Measurements from ENCODE around the gene NR1I2.

Gene NR1I2

GRCh38 chr3:119819806-119820205, 37.9 kb downstream of the NR1I2 start:
- DNase-seq (ENCODE audit: low spot score) = peak; percentile 11

DNA sequence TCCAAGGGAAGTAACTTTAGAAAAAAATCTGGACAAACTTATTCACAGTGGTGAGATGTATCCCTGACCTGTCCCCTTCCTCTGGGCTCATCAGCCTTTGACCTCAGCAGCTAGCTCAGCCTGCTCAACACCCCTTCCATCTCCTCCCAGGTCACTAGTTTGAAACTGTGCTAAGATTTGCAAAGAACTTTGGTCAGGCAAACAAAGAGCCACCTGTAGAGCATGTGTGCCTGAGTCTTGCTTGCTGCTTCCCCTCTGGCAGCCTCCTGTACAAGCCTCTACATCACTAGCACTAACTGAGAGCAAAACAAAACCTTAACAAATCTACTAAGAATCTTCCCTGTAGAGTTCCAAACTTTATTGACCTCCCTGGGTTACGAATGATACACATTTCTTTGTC, 43.9 kb downstream of the NR1I2 start:
- DNase-seq (ENCODE audit: low spot score) = no peak

DNA sequence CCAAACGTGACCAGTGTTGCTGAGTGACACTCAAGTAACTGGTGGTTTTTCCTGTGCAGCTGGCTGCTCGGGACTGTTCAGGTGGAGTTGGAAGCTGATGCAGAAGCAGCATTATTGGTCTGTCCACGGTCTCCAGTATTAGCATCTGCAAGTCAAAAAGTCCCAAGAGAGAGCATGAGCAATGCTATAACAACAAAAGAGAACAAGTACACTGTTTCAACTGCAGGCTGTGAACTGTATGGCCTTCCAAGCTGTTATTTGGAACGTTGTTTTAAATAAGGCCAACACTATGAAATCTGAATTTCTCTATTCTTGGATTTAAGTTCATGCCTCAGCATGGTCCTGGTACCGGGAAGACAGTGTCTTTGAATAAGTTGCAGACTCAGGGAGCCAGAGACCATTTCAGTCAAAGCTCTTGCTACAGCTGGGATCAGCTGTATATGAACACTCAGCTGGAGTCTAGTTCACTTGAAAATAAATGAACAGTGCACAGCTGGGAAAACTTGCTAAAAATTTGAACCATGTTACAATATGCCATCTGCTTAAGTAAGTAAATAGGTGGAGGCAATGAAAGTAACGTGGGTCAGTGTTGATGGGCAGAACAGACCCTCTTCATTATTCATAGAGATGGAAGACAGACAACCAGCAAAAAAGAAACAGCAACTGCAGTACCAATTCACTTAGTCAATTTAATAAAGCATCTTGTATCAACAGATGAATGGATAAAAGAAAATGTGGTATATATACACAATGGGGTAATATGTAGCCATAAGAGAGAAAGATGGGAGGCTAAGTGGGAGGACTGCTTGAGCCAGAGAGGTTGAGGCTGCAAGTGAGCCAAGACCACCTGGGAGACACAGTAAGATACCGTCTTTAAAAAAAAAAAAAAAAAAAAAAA, 45.1 kb downstream of the NR1I2 start:
- DNase-seq (ENCODE audit: low spot score) = no peak

DNA sequence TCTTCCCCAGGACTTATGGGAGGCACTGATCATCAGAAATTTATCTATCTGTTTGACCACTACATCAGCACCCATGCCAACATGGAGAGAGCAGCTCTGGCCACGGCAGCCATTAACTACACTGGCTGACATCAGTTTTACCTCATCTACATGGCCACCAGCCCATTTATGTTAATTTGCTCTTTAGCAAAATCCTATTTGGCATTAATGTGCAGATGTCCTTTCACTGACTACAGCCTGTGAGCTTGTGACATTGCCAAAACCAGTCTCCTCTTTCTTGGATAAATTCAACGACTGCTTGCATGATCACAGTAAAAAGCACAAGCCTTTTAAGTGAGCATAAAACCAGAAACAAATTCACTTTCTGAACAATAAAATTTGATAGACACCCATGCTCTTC, 47.5 kb downstream of the NR1I2 start:
- no peak for DNase-seq (ENCODE audit: low spot score)

- DNase-seq (ENCODE audit: low spot score) = no peak
Measured at GRCh38 chr3:119831022-119831421, 49.1 kb downstream of the NR1I2 start.

DNA sequence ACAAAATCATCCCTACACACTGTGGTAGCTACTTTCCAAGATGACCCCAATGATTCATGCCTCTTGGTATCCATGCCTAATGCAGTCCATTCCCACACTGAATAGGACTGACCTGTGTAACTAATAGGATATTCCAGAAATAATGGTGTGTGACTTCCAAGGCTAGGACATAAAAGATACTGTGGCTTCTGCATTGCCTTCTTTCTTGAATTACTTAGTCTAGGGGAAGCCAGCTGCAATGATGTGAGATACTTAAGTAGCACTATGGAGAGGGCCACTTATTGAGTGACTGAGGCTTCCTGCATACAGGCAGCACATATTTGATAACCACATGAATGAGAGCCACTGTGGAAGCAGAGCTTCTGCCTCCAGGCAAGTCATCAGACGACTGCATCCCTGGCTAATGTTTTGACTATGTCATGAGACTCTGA, 50.1 kb downstream of the NR1I2 start:
- no peak for DNase-seq (ENCODE audit: low spot score)

GRCh38 chr3:119834754-119835370, 53.0 kb downstream of the NR1I2 start:
- DNase-seq (ENCODE audit: low spot score) = no peak

DNA sequence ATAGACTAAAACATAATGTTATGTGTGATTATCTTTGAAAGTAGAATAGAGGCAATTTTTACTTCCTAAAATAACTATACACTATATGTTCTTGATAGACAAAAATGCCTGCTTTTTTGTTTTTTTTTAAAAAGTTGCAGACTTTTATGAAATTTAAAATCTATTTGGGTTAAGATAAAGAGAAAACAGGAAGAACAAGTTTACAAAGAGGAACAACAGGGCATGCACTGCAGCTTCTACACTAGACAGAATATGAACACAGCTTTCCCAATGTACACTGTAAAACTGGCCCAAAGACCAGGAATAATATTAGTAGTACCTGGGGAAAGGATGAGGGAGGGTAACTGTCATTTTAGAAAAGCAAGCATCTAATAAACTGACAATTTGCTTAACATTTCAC, 53.7 kb downstream of the NR1I2 start:
- no peak for DNase-seq (ENCODE audit: low spot score)

DNA sequence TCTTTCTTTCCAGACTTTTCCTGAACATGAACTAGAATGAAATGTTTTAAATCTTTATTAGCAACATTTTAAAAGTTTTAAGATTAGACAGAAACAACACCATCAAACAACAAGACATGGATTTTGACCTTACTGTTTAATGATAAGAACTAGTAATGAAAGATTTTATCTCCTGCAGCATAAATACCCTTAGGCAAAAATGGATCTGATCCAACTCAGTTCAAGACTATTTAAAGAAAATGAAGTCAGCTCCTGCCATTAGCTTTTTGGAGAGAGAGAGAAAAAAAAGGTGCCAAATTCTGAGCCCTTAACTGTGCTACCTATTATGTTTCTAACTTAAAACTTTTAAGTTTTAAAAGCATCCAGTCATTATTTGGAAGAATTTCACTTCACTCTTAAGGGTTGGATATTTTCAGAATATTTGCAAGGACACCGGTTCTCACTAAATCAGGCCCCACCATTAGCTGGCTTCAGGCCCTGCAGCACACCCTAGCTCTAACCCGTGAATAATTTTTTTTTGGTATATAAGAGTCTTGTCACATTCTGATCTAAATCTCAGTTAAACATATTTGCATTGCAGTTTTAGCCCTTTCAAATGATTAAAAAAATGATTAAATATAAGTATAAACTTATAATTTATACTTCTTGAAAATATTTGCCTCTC, 60.0 kb downstream of the NR1I2 start:
- no peak for DNase-seq (ENCODE audit: low spot score)

GRCh38 chr3:119849126-119849525, 67.2 kb downstream of the NR1I2 start:
- no peak for DNase-seq (ENCODE audit: low spot score)

DNA sequence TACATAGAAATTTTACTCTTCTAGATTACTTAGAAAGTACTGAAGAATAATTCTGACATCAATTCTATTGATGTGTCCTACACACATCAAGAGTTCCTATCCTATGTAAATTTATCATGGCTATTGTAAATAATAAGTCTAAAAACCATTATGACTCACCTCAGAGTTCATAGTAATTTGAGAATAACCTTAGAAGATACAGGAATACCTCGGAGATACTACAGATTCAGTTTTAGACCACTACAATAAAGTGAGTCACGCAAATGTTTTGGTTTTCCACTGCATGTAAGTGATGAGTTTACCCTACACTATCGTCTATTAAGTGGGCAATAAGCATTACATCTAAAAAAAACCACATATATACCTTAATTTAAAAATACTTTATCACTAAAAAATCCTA, 74.8 kb downstream of the NR1I2 start:
- DNase-seq (ENCODE audit: low spot score) = no peak

DNA sequence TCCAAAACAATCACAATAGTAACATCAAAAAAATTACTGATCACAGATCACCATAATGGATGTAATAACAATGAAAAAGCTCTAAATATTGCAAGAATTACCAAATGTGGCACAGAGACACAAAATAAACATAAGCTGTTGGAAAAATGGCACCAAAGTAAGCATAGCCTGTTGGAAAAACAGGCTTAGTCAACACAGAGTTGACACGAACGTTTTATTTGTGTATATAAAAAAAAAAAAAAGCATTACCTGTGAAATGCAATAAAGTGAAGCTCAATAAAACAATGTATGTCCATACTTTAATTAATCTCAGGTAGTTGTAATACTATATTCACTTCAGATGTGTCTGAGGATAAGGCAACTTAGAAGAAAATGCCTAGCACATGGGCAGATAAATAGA, 77.1 kb downstream of the NR1I2 start:
- no peak for DNase-seq (ENCODE audit: low spot score)

- no peak for DNase-seq (ENCODE audit: low spot score)
Measured at GRCh38 chr3:119859728-119860127, 77.8 kb downstream of the NR1I2 start.

GRCh38 chr3:119861681-119862080, 79.8 kb downstream of the NR1I2 start:
- no peak for DNase-seq (ENCODE audit: low spot score)

GRCh38 chr3:119862616-119863015, 80.7 kb downstream of the NR1I2 start:
- DNase-seq (ENCODE audit: low spot score) = no peak

GRCh38 chr3:119864476-119864875, 82.6 kb downstream of the NR1I2 start:
- no peak for DNase-seq (ENCODE audit: low spot score)

All from RKO (cell line).